PC-3 (cell line): ENCODE measurements around the gene CNPY3. TPM values are rescaled to one million over a fixed set of nuclear protein-coding genes. Genes with fewer than 3 reads are reported as not detected.

Source experiments
- ATAC-seq: fragments of 200-7000 bp; cut with Tn5 transposase; 2 replicates; pipeline ENCODE4 v1.9.1; 2020; ENCODE audit warnings: mild to moderate bottlenecking, moderate library complexity
- BruUV-seq: library from RNA; stranded (reverse); fragments of 400-500 nt; replicated peaks from 2 replicates; lab custom pipeline; 2021; lab: Mats Ljungman, UMichigan
- CTCF ChIA-PET: fragments of 300-600 bp; sonication (Branson Sonifier 250); formaldehyde crosslinking; loops from one replicate; lab custom pipeline; 2022; ENCODE audit warnings: antibody characterized with exemption; lab: Charles Lee
- POLR2A ChIA-PET: fragments of 300-600 bp; sonication (Branson Sonifier 250); formaldehyde crosslinking; loops from one replicate; lab custom pipeline; 2022; ENCODE audit warnings: antibody characterized with exemption; ENCODE audit not compliant: unreplicated experiment; lab: Charles Lee
- DNase-seq: peaks from one replicate; pipeline ENCODE4 v3.0.0-alpha.2; 2015
- H2AFZ ChIP-seq: fragments of 300-600 bp; sonication (generic); 2 replicates; pipeline ENCODE4 v1.6.0; 2016; ENCODE audit warnings: antibody characterized with exemption, low read length
- H3F3A ChIP-seq: fragments of 300-600 bp; sonication (generic); one replicate; pipeline ENCODE4 v1.6.0; 2017; ENCODE audit warnings: antibody characterized with exemption, low read length, control low read depth, mild to moderate bottlenecking; ENCODE audit not compliant: unreplicated experiment
- H3K27ac ChIP-seq: fragments of 300-600 bp; sonication (generic); 2 replicates; pipeline ENCODE4 v1.5.1; 2016; ENCODE audit warnings: mild to moderate bottlenecking, low read length
- H3K27me3 ChIP-seq: fragments of 300-600 bp; sonication (generic); 2 replicates; pipeline ENCODE4 v1.6.1; 2016; ENCODE audit warnings: low read length, mixed read lengths
- H3K36me3 ChIP-seq: fragments of 300-600 bp; sonication (generic); 2 replicates; pipeline ENCODE4 v1.6.1; 2016; ENCODE audit warnings: low read depth, mixed run types, low read length, mixed read lengths
- H3K4me1 ChIP-seq: fragments of 300-600 bp; sonication (generic); 2 replicates; pipeline ENCODE4 v1.5.1; 2016; ENCODE audit warnings: low read length; ENCODE audit not compliant: insufficient read depth
- H3K4me2 ChIP-seq: fragments of 300-600 bp; sonication (generic); 2 replicates; pipeline ENCODE4 v1.6.0; 2016; ENCODE audit warnings: low read length
- H3K4me3 ChIP-seq: fragments of 300-600 bp; sonication (generic); 2 replicates; pipeline ENCODE4 v1.5.1; 2016; ENCODE audit warnings: mild to moderate bottlenecking, low read length, mixed read lengths
- H3K79me2 ChIP-seq: fragments of 300-600 bp; sonication (generic); 2 replicates; pipeline ENCODE4 v1.6.1; 2017; ENCODE audit warnings: low read length, mixed read lengths
- H3K9ac ChIP-seq: fragments of 300-600 bp; sonication (generic); 2 replicates; pipeline ENCODE4 v1.6.0; 2016; ENCODE audit warnings: mild to moderate bottlenecking, low read length
- H3K9me2 ChIP-seq: fragments of 300-600 bp; sonication (generic); replicated peaks from 2 replicates; pipeline ENCODE4 v1.6.1; 2016; ENCODE audit warnings: mixed run types, low read length, mixed read lengths
- H3K9me3 ChIP-seq: fragments of 300-600 bp; sonication (generic); 2 replicates; pipeline ENCODE4 v1.6.1; 2016; ENCODE audit warnings: low read length, mixed read lengths
- H4K20me1 ChIP-seq: fragments of 300-600 bp; sonication (generic); 2 replicates; pipeline ENCODE4 v1.6.1; 2016; ENCODE audit warnings: low read length, mixed read lengths
- EZH2 ChIP-seq: fragments of 300-600 bp; sonication (generic); IDR thresholded peaks from one replicate; pipeline ENCODE4 v1.6.1; 2017; ENCODE audit warnings: antibody characterized with exemption, mild to moderate bottlenecking, low read length; ENCODE audit not compliant: unreplicated experiment
- EZH2phosphoT487 ChIP-seq: fragments of 300-600 bp; sonication (generic); IDR thresholded peaks from 2 replicates; pipeline ENCODE4 v1.6.1; 2018; ENCODE audit warnings: mild to moderate bottlenecking, antibody characterized with exemption, low read length, borderline replicate concordance
- intact Hi-C: fragments of 100-400 bp; cut with micrococcal nuclease; formaldehyde crosslinking; loops from 2 replicates; pipeline ENCODE4 v1.9.0; 2023
- total RNA-seq: library from RNA; depleted of rRNA; stranded (reverse); fragments of >200 nt; gene quantifications from 2 replicates; pipeline ENCODE4 v1.2.3, GENCODE V29; 2014
- TF ChIP-seq, protein P1 (sequence below): fragments of 300-600 bp; sonication (generic); conservative IDR thresholded peaks from 2 replicates; pipeline ENCODE4 v1.5.1; 2017; ENCODE audit warnings: antibody characterized with exemption, low read depth, mild to moderate bottlenecking, low read length

CNPY3 gene
- total RNA-seq, 1 experiment from 2014 or later: 37.5 TPM

- POLR2A ChIA-PET: no interaction called here
- CTCF ChIA-PET: interaction anchor here (0.6 kb wide), 1 partner anchor 101 kb away, joined by 5 read pairs; no protein-coding TSS in a partner anchor
- ATAC-seq: no peak
Measured at GRCh38 chr6:42904467-42904866, 24.8 kb upstream of the CNPY3 start.

DNA sequence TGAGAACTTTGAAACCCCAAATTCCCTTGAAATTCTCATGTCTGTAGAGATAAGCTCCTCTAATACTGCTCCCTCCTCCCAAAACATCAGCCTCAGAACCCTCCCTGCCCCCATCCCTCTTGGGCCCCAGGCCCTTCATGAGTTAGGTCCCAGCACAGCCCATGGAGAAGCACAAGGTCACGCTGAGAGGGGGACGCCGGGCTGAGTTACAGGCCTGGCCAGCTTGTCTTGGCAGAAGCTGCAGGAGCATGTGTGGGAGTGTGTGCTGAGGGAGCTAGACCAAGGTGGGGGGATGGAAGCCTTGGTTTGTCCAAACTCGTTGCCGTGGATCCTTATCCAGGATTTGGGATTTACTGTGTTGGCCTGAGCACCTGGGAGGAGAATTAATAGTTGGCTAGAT is 21.9 kb upstream of the CNPY3 start:
- Histone ChIP-seq H3K9me3 (no peaks in the 10 kb centered on the region), H3K9me2 (no peaks in the 10 kb centered on the region), H2AFZ (no peak overlapping the region), H3K79me2 (no peaks in the 10 kb centered on the region), H3K9ac (no peak overlapping the region), H3K36me3 (no peaks in the 10 kb centered on the region), H3K4me3 (no peak overlapping the region), H3K27ac (no peak overlapping the region), H4K20me1 (no peaks in the 10 kb centered on the region), H3K27me3 (no peaks in the 10 kb centered on the region), H3K4me1 (peaks cover 2% of the 10 kb centered on the region; the same call in 1 of the 2 replicates), H3K4me2 (no peak overlapping the region), H3F3A (no peaks in the 10 kb centered on the region)
- DNase-seq: no peak
- ATAC-seq: no peak
- intact Hi-C loops: no loop called here
- POLR2A ChIA-PET: no interaction called here
- TF ChIP-seq EZH2 (no peak), EZH2phosphoT487 (no peak)
- TF ChIP-seq, protein P1, sequence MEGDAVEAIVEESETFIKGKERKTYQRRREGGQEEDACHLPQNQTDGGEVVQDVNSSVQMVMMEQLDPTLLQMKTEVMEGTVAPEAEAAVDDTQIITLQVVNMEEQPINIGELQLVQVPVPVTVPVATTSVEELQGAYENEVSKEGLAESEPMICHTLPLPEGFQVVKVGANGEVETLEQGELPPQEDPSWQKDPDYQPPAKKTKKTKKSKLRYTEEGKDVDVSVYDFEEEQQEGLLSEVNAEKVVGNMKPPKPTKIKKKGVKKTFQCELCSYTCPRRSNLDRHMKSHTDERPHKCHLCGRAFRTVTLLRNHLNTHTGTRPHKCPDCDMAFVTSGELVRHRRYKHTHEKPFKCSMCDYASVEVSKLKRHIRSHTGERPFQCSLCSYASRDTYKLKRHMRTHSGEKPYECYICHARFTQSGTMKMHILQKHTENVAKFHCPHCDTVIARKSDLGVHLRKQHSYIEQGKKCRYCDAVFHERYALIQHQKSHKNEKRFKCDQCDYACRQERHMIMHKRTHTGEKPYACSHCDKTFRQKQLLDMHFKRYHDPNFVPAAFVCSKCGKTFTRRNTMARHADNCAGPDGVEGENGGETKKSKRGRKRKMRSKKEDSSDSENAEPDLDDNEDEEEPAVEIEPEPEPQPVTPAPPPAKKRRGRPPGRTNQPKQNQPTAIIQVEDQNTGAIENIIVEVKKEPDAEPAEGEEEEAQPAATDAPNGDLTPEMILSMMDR: no peak
- CTCF ChIA-PET: interaction anchor here (0.6 kb wide), 1 partner anchor 71 kb away, joined by 3 read pairs; no protein-coding TSS in a partner anchor
- no TSS peak for BruUV-seq

More at GRCh38 chr6:42904467-42904866, 24.8 kb upstream of the CNPY3 start:
- no peak overlapping the region for H3K4me3 ChIP-seq
- H3K27me3 ChIP-seq: no peaks in the 10 kb centered on the region
- no peak overlapping the region for H3K4me2 ChIP-seq
- peaks cover 11% of the 10 kb centered on the region for H3K4me1 ChIP-seq
- H3K9ac ChIP-seq: no peak overlapping the region
- no peaks in the 10 kb centered on the region for H3F3A ChIP-seq
- H3K79me2 ChIP-seq: no peaks in the 10 kb centered on the region
- BruUV-seq: no TSS peak
- DNase-seq: no peak
- no peak overlapping the region for H2AFZ ChIP-seq
- H3K36me3 ChIP-seq: no peaks in the 10 kb centered on the region
- H3K9me2 ChIP-seq: no peaks in the 10 kb centered on the region
- no peak overlapping the region for H3K27ac ChIP-seq
- TF ChIP-seq, protein P1: no peak
- TF ChIP-seq EZH2phosphoT487 (no peak), EZH2 (no peak)
- intact Hi-C loops: loop anchor here (5.0 kb wide), 1 partner anchor 78 kb away; the partner anchor contains the start of gene PPP2R5D
- H3K9me3 ChIP-seq: no peaks in the 10 kb centered on the region
- H4K20me1 ChIP-seq: no peaks in the 10 kb centered on the region

- Histone ChIP-seq H3K79me2 (no peaks in the 10 kb centered on the region), H3K36me3 (no peaks in the 10 kb centered on the region), H3K9me3 (no peaks in the 10 kb centered on the region), H3K27ac (no peak overlapping the region), H3K4me2 (no peak overlapping the region), H2AFZ (no peak overlapping the region), H3K9me2 (no peaks in the 10 kb centered on the region), H3K9ac (no peak overlapping the region), H4K20me1 (no peaks in the 10 kb centered on the region), H3K27me3 (no peaks in the 10 kb centered on the region), H3F3A (no peaks in the 10 kb centered on the region), H3K4me3 (no peak overlapping the region), H3K4me1 (no peaks in the 10 kb centered on the region)
- DNase-seq: no peak
- intact Hi-C loops: no loop called here
- TF ChIP-seq, protein P1: no peak
- TF ChIP-seq EZH2 (no peak), EZH2phosphoT487 (no peak)
- BruUV-seq: no TSS peak
- POLR2A ChIA-PET: no interaction called here
- CTCF ChIA-PET: no interaction called here
- ATAC-seq: no peak
Measured at GRCh38 chr6:42909835-42910234, 19.4 kb upstream of the CNPY3 start.
